GM23248 (cell line): ENCODE data around the gene GABBR2.

Source experiments
- EZH2 ChIP-seq: fragments of 200-600 bp; sonication (generic); IDR thresholded peaks from 2 replicates; pipeline ENCODE4 v1.6.1; 2018; ENCODE audit warnings: antibody characterized with exemption, mild to moderate bottlenecking; ENCODE audit not compliant: insufficient read depth, poor library complexity, severe bottlenecking
- EZH2phosphoT487 ChIP-seq: fragments of 200-600 bp; sonication (generic); IDR thresholded peaks from 2 replicates; pipeline ENCODE4 v1.6.1; 2018; ENCODE audit warnings: antibody characterized with exemption, moderate library complexity, mild to moderate bottlenecking, low read depth; ENCODE audit not compliant: insufficient read depth

- no peak for TF ChIP-seq EZH2
- no peak for TF ChIP-seq EZH2phosphoT487
Observed at GRCh38 chr9:98363644-98364043, 345.1 kb downstream of the GABBR2 start.
